SK-N-DZ (cell line): ENCODE measurements around the gene DDAH2.

Experiments used
- DNase-seq: peaks from one replicate; pipeline ENCODE4 v3.0.0-alpha.2; 2015; ENCODE audit warnings: low spot score

DDAH2 gene

GRCh38 chr6:31732029-31732428 lies 2.9 kb upstream of the DDAH2 start:
- no peak for DNase-seq

- no peak for DNase-seq
Observed at GRCh38 chr6:31730631-31731086, 1.6 kb upstream of the DDAH2 start.

GRCh38 chr6:31729979-31730630 lies 1.0 kb upstream of the DDAH2 start:
- DNase-seq: peak; percentile 90

GRCh38 chr6:31729515-31729978 lies 448 bp upstream of the DDAH2 start:
- peak; percentile 91 for DNase-seq

GRCh38 chr6:31727717-31728671 lies 1.1 kb downstream of the DDAH2 start:
- no peak for DNase-seq

GRCh38 chr6:31727034-31727716 lies 1.9 kb downstream of the DDAH2 start:
- DNase-seq: no peak

- no peak for DNase-seq
Observed at GRCh38 chr6:31725502-31726350, 3.4 kb downstream of the DDAH2 start.

- DNase-seq: no peak
Observed at GRCh38 chr6:31723980-31724691, 5.0 kb downstream of the DDAH2 start.

- no peak for DNase-seq
Observed at GRCh38 chr6:31723245-31723979, 5.7 kb downstream of the DDAH2 start, which contains the start of gene MPIG6B. Gene MPIG6B, plus strand, starts transcription at chr6:31723373. Its CDS starts 11 bp downstream, at chr6:31723384.

GRCh38 chr6:31722173-31722572 lies 6.9 kb downstream of the DDAH2 start:
- no peak for DNase-seq

- DNase-seq: no peak
Observed at GRCh38 chr6:31721351-31722020, 7.6 kb downstream of the DDAH2 start, which contains the start of gene LY6G6C. Gene LY6G6C, minus strand, starts transcription at chr6:31721746. Its CDS starts 67 bp downstream, at chr6:31721679.

GRCh38 chr6:31720196-31720770 lies 8.8 kb downstream of the DDAH2 start:
- DNase-seq: no peak

- no peak for DNase-seq
Observed at GRCh38 chr6:31719001-31719400, 10.1 kb downstream of the DDAH2 start.

- DNase-seq: no peak
Observed at GRCh38 chr6:31718265-31718664, 10.8 kb downstream of the DDAH2 start.

GRCh38 chr6:31717499-31718222 lies 11.4 kb downstream of the DDAH2 start:
- peak; percentile 45 for DNase-seq

GRCh38 chr6:31715022-31715958 lies 13.8 kb downstream of the DDAH2 start, which contains the start of gene LY6G6D:
Gene LY6G6D, plus strand, starts transcription at chr6:31715348. Its CDS starts 8 bp downstream, at chr6:31715356.
- DNase-seq: no peak
